Body of pancreas (tissue), 4 donors: Measurements from ENCODE around the gene WDFY3.

Experiments
- CTCF ChIP-seq, 7 experiments: fragments of 450-650 bp in 4 of 7; fragments of 200-600 bp in 3 of 7; sonication (generic) in 3 of 7; IDR thresholded peaks; one replicate each; pipeline ENCODE4 v1.5.1; 2016 to 2019; ENCODE audit warnings: antibody characterized with exemption in 7 of 7
- POLR2A ChIP-seq, 3 donors: fragments of 450-650 bp; IDR thresholded peaks; one replicate each; pipeline ENCODE4 v1.6.1; 2016; ENCODE audit warnings: antibody characterized with exemption in 3 of 3, mild to moderate bottlenecking in 2 of 3

DNA sequence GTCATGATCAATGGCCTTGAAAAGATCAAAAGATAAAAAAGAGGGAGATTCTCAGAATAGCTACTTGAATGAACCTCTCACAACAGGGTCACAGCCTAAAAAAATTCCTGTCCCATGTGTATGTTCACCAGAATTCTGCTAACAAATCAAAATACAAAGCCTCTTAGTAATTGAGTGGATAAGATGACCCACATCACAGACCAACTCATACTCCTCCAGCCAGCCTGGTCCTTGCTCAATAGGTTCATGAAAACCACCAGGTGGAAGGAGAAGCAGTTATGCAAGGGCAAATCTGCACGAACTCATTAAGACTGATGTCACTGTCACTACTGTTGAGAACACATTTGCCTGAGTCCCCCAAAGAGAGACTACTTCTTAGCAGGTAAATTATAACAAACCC lies 21.5 kb downstream of the WDFY3 start:
- TF ChIP-seq CTCF (IDR thresholded peaks at IDR 0.05) (no peak), POLR2A (IDR thresholded peaks at IDR 0.05) (no peak)
